IPS DF 4.7 (cell line): ENCODE data around the gene PGM1.

ENCODE experiments used
- DNase-seq: peaks from one replicate; pipeline ENCODE4 v3.0.0-alpha.2; 2013; ENCODE audit warnings: low spot score; ENCODE audit errors: extremely low read depth

PGM1 gene

GRCh38 chr1:63698001-63698838 is 105.0 kb downstream of the PGM1 start:
- no peak for DNase-seq

GRCh38 chr1:63701187-63701586 is 108.0 kb downstream of the PGM1 start:
- DNase-seq = no peak

GRCh38 chr1:63703701-63704107 is 110.5 kb downstream of the PGM1 start:
- DNase-seq = no peak

- DNase-seq = no peak
These were observed 111.2 kb downstream of the PGM1 start for GRCh38 chr1:63704443-63704842.

- no peak for DNase-seq
These were observed 111.9 kb downstream of the PGM1 start for GRCh38 chr1:63705078-63705477.

- DNase-seq = no peak
These were observed 116.1 kb downstream of the PGM1 start for GRCh38 chr1:63709267-63709828.
